Vein endothelial cell (primary cell): ENCODE results near the gene ERAL1. TPM values are rescaled to one million over a fixed set of nuclear protein-coding genes. Genes with fewer than 3 reads are reported as not detected.

Source experiments
- small RNA-seq: library from RNA; depleted of rRNA; stranded (forward); fragments of <200 nt; gene quantifications from one replicate; pipeline ENCODE3, GENCODE V24; 2012
- total RNA-seq: library from RNA; depleted of rRNA; stranded (reverse); fragments of >200 nt; gene quantifications from 2 replicates; pipeline ENCODE4 v1.2.3, GENCODE V29; 2012

The ERAL1 gene
- 45.0 and 47.4 TPM in 2 replicates for total RNA-seq

GRCh38 chr17:28854457-28855335 lies at the start of gene ERAL1:
ERAL1 (plus strand) TSS chr17:28855016; CDS start chr17:28855035, 19 bp downstream.

DNA sequence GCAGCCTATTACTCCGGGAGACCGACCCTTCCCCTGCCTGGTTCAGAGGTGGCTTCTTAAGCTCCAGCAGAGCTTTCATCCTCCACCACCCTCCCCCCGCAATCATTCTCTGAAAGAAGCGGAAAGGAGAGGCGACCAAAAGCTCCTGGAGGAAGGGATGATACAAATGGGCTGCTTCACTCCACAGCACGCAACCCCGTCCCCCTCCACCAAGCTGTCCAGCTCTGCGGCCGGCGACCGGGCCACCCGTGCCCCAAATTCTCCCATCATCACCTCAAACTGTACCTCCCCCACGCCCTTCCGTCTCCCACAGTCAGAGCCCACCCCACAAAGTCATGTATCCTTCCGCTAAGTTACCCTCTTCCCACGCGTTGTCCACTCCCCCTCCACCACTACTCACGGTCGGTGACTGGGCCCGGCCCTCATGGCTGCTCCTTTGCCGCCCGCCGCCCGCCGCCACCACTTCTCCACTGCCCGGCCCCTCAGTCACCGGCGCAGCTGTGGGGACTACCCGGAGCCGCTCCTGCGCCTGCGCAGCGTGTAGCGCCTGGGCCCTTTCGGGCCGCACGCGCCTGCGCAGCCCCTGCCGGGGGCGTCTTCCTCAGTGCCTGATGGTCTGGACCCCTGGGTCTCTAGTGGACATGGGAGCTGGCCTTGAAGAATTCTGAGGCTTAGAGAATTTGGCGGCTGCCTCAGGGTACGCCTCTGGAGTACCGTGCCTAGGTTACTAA lies 12.4 kb upstream of the ERAL1 start, which contains the start of gene FAM222B:
Gene FAM222B, minus strand, starts transcription at position 509 of the 731 bp plus-strand sequence. CDS start 76,123 bp downstream, outside the sequence.

GRCh38 chr17:28896884-28897768 lies 42.3 kb downstream of the ERAL1 start, which contains the start of gene FLOT2:
FLOT2 (minus strand) TSS chr17:28897733; CDS start chr17:28897574, 159 bp downstream.

GRCh38 chr17:28902819-28903545 lies 48.2 kb downstream of the ERAL1 start, which contains the start of gene DHRS13:
DHRS13 (minus strand) TSS chr17:28903079; CDS start chr17:28902944, 135 bp downstream.

Small RNAs within 50 kb of the gene (small RNA-seq; reads per million reads assigned to genes)
- not detected for gene RF00019

Other genes starting within 250 kb of the ERAL1 start
- 4.2 and 8.7 TPM in 2 replicates for gene RSKR, start 240.8 kb upstream of the ERAL1 start, total RNA-seq
- gene BLTP2, start 209.9 kb upstream of the ERAL1 start, total RNA-seq, result 184 and 187 TPM in 2 replicates
- 38.6 and 39.8 TPM in 2 replicates for gene SDF2, start 193.1 kb upstream of the ERAL1 start, total RNA-seq
- gene SUPT6H, start 192.8 kb upstream of the ERAL1 start, total RNA-seq, result 56.6 and 60.1 TPM in 2 replicates
- gene PROCA1, start 143.1 kb upstream of the ERAL1 start, total RNA-seq, result 0.86 and 1.3 TPM in 2 replicates
- gene RAB34, start 137.1 kb upstream of the ERAL1 start, total RNA-seq, result 25.3 and 42.1 TPM in 2 replicates
- 509 and 527 TPM in 2 replicates for gene RPL23A, start 135.0 kb upstream of the ERAL1 start, total RNA-seq
- 1.8 and 2.3 TPM in 2 replicates for gene TLCD1, start 128.8 kb upstream of the ERAL1 start, total RNA-seq
- gene NEK8, start 126.2 kb upstream of the ERAL1 start, total RNA-seq, result 1.5 and 2.0 TPM in 2 replicates
- gene TRAF4, start 111.0 kb upstream of the ERAL1 start, total RNA-seq, result 49.8 and 64.0 TPM in 2 replicates
- 17.3 and 17.7 TPM in 2 replicates for gene FAM222B, start 12.2 kb upstream of the ERAL1 start, total RNA-seq
- 92.9 and 102 TPM in 2 replicates for gene FLOT2, start 42.7 kb downstream of the ERAL1 start, total RNA-seq
- 4.8 and 5.9 TPM in 2 replicates for gene DHRS13, start 48.1 kb downstream of the ERAL1 start, total RNA-seq
- 27.4 and 34.3 TPM in 2 replicates for gene PHF12, start 96.5 kb downstream of the ERAL1 start, total RNA-seq
- not detected in 2 replicates for gene SEZ6, start 151.0 kb downstream of the ERAL1 start, total RNA-seq
- gene PIPOX, start 188.1 kb downstream of the ERAL1 start, total RNA-seq, result 2.8 and 3.3 TPM in 2 replicates